H1 (cell line): ENCODE measurements around the gene SLC1A4. TPM values are rescaled to one million over a fixed set of nuclear protein-coding genes. Genes with fewer than 3 reads are reported as not detected.

ENCODE experiments used
- CTCF ChIA-PET: fragments of 300-600 bp; sonication (Branson Sonifier 250); formaldehyde crosslinking; loops from one replicate; lab custom pipeline; 2021; ENCODE audit not compliant: partially characterized antibody; lab: Charles Lee
- POLR2A ChIA-PET: fragments of 300-600 bp; sonication (Branson Sonifier 250); formaldehyde crosslinking; loops from one replicate; lab custom pipeline; 2021; ENCODE audit warnings: inconsistent platforms; ENCODE audit not compliant: partially characterized antibody; lab: Charles Lee
- DNase-seq, 2 experiments: peaks; one replicate each; pipeline versions ENCODE4 v3.0.0 to v3.0.0-alpha.2; 2010 to 2022; ENCODE audit warnings: low spot score in 2 of 2, low read depth in 1 of 2, mixed read lengths in 1 of 2
- FAIRE-seq: peaks from 2 replicates; lab custom pipeline; 2011; peaks lifted over from hg19 to GRCh38; lab: Jason Lieb, UNC
- H2AFZ ChIP-seq: 2 replicates; pipeline ENCODE4 v1.8.1; 2012; ENCODE audit warnings: low read length, inconsistent platforms
- H2AK5ac ChIP-seq: 2 replicates; pipeline ENCODE4 v1.6.1; 2013; ENCODE audit warnings: low read depth, low read length
- H2BK120ac ChIP-seq: replicated peaks from 2 replicates; pipeline ENCODE3; 2013; ENCODE audit warnings: low read depth, low read length, inconsistent platforms
- H2BK12ac ChIP-seq: 2 replicates; pipeline ENCODE4 v1.6.1; 2013; ENCODE audit warnings: low read depth, low read length
- H2BK15ac ChIP-seq: 2 replicates; pipeline ENCODE4 v1.6.1; 2013; ENCODE audit warnings: low read length
- H2BK20ac ChIP-seq: 2 replicates; pipeline ENCODE4 v1.6.1; 2013; ENCODE audit warnings: low read length
- H2BK5ac ChIP-seq: 2 replicates; pipeline ENCODE4 v1.6.1; 2013; ENCODE audit warnings: low read depth, low read length
- H3K14ac ChIP-seq: 2 replicates; pipeline ENCODE4 v1.6.1; 2013; ENCODE audit warnings: inconsistent platforms; ENCODE audit not compliant: insufficient read length
- H3K18ac ChIP-seq: 2 replicates; pipeline ENCODE4 v1.6.1; 2013; ENCODE audit warnings: low read length; ENCODE audit errors: extremely low read depth
- H3K23ac ChIP-seq: 2 replicates; pipeline ENCODE4 v1.6.1; 2013; ENCODE audit warnings: inconsistent platforms; ENCODE audit not compliant: insufficient read length
- H3K23me2 ChIP-seq: 2 replicates; pipeline ENCODE4 v1.6.1; 2013; ENCODE audit warnings: low read depth, low read length
- H3K27ac ChIP-seq: 2 replicates; pipeline ENCODE4 v1.6.1; 2011; ENCODE audit warnings: low read depth, low read length, inconsistent platforms
- H3K27me3 ChIP-seq, 4 experiments: replicated peaks in 1 of 4; 1 replicate in 1 of 4; 2 replicates in 3 of 4; pipeline versions ENCODE4 v1.6.1 to v1.8.1; 2011 to 2013; ENCODE audit warnings: low read length in 3 of 4, mild to moderate bottlenecking in 3 of 4, inconsistent platforms in 2 of 4, mixed read lengths in 2 of 4, moderate library complexity in 1 of 4; ENCODE audit not compliant: control insufficient read depth in 3 of 4, insufficient read depth in 3 of 4; ENCODE audit errors: extremely low read depth in 1 of 4
- H3K36me3 ChIP-seq, 4 experiments: 2 replicates each; pipeline versions ENCODE4 v1.6.1 to v1.8.1; 2011 to 2013; ENCODE audit warnings: mild to moderate bottlenecking in 4 of 4, low read length in 3 of 4, moderate library complexity in 2 of 4, control low read depth in 1 of 4, inconsistent platforms in 1 of 4; ENCODE audit not compliant: insufficient read depth in 4 of 4, control insufficient read depth in 2 of 4
- H3K4ac ChIP-seq: replicated peaks from 2 replicates; pipeline ENCODE3; 2013; ENCODE audit warnings: low read length, low read depth, mixed read lengths, inconsistent platforms; ENCODE audit not compliant: insufficient read length
- H3K4me1 ChIP-seq, 4 experiments: replicated peaks in 1 of 4; 1 replicate in 1 of 4; 2 replicates in 3 of 4; pipeline versions ENCODE4 v1.6.1 to v1.8.1; 2011 to 2013; ENCODE audit warnings: low read length in 3 of 4, inconsistent platforms in 2 of 4, mixed read lengths in 1 of 4; ENCODE audit not compliant: insufficient read depth in 4 of 4, control insufficient read depth in 3 of 4
- H3K4me2 ChIP-seq, 2 experiments: 2 replicates each; pipeline versions ENCODE4 v1.6.1 to v1.8.1; 2011 to 2013; ENCODE audit warnings: low read depth in 2 of 2, low read length in 2 of 2, control low read depth in 1 of 2, inconsistent platforms in 1 of 2, mild to moderate bottlenecking in 1 of 2; ENCODE audit not compliant: insufficient read depth in 1 of 2
- H3K4me3 ChIP-seq, 4 experiments: fragments of 200-600, 300-600 bp in 1 of 4; sonication (generic), shearing (Covaris generic), sonication (Bioruptor Twin) in 1 of 4; 2 replicates each; pipeline versions ENCODE4 v1.5.1 to v1.8.1; 2011 to 2016; ENCODE audit warnings: low read length in 4 of 4, low read depth in 3 of 4, control low read depth in 2 of 4, inconsistent platforms in 2 of 4, mild to moderate bottlenecking in 2 of 4, mixed read lengths in 1 of 4, moderate library complexity in 1 of 4; ENCODE audit not compliant: insufficient read depth in 2 of 4; ENCODE audit errors: extremely low read depth in 1 of 4
- H3K56ac ChIP-seq: replicated peaks from 2 replicates; pipeline ENCODE3; 2013; ENCODE audit warnings: low read depth, mild to moderate bottlenecking, mixed read lengths, low read length, inconsistent platforms; ENCODE audit not compliant: insufficient read length
- H3K79me1 ChIP-seq: 2 replicates; pipeline ENCODE4 v1.6.1; 2013; ENCODE audit warnings: low read depth, low read length, control low read depth
- H3K79me2 ChIP-seq, 2 experiments: 2 replicates each; pipeline versions ENCODE4 v1.6.1 to v1.8.1; 2012 to 2013; ENCODE audit warnings: low read length in 2 of 2, mild to moderate bottlenecking in 2 of 2, inconsistent platforms in 1 of 2; ENCODE audit not compliant: insufficient read depth in 2 of 2, control insufficient read depth in 1 of 2
- H3K9ac ChIP-seq, 4 experiments: replicated peaks in 1 of 4; 1 replicate in 1 of 4; 2 replicates in 3 of 4; pipeline versions ENCODE4 v1.6.1 to v1.8.1; 2011 to 2013; ENCODE audit warnings: low read depth in 3 of 4, low read length in 3 of 4, control low read depth in 2 of 4, mild to moderate bottlenecking in 2 of 4, moderate library complexity in 2 of 4, inconsistent platforms in 1 of 4; ENCODE audit errors: extremely low read depth in 1 of 4
- H3K9me3 ChIP-seq, 2 experiments: 2 replicates each; pipeline versions ENCODE4 v1.6.1 to v1.8.1; 2012 to 2013; ENCODE audit warnings: mild to moderate bottlenecking in 2 of 2, moderate library complexity in 2 of 2, control low read depth in 1 of 2, inconsistent platforms in 1 of 2, low read depth in 1 of 2, low read length in 1 of 2, mixed read lengths in 1 of 2; ENCODE audit not compliant: insufficient read depth in 2 of 2
- H4K20me1 ChIP-seq, 2 experiments: replicated peaks in 1 of 2; 2 replicates each; pipeline versions ENCODE3 to v1.8.1; 2011 to 2013; ENCODE audit warnings: inconsistent platforms in 2 of 2, low read length in 2 of 2, mild to moderate bottlenecking in 1 of 2; ENCODE audit not compliant: insufficient read depth in 2 of 2, control insufficient read depth in 1 of 2
- H4K5ac ChIP-seq: 2 replicates; pipeline ENCODE4 v1.6.1; 2013; ENCODE audit warnings: low read length, low read depth, mixed read lengths, inconsistent platforms; ENCODE audit not compliant: insufficient read length
- H4K8ac ChIP-seq: 2 replicates; pipeline ENCODE4 v1.8.0; 2013; ENCODE audit warnings: mild to moderate bottlenecking, moderate library complexity, low read length, inconsistent platforms; ENCODE audit not compliant: insufficient read depth; ENCODE audit errors: extremely low read depth
- H4K91ac ChIP-seq: replicated peaks from 2 replicates; pipeline ENCODE3; 2013; ENCODE audit warnings: low read length, mixed read lengths, inconsistent platforms; ENCODE audit not compliant: insufficient read length
- RAD21 ChIP-seq, 2 experiments: IDR thresholded peaks in 1 of 2; conservative IDR thresholded peaks in 1 of 2; 2 replicates each; pipeline ENCODE4 v1.6.1; 2011; ENCODE audit warnings: low read depth in 2 of 2, low read length in 2 of 2, improper control_type of control experiment in 1 of 2, inconsistent platforms in 1 of 2, mild to moderate bottlenecking in 1 of 2, moderate library complexity in 1 of 2
- RXRA ChIP-seq: IDR thresholded peaks from 2 replicates; pipeline ENCODE4 v1.6.1; 2011; ENCODE audit warnings: low read depth, mild to moderate bottlenecking, low read length, moderate library complexity; ENCODE audit not compliant: insufficient read depth
- WGBS, 2 experiments: shearing (Covaris generic) in 1 of 2; methylation state at CpG; one replicate each; pipeline versions ENCODE4 v1.1.6 to v1.1.7; 2013 to 2015; ENCODE audit warnings: low lambda C conversion rate in 2 of 2, mixed read lengths in 2 of 2, inconsistent platforms in 1 of 2, low coverage in 1 of 2, missing lambda C conversion rate in 1 of 2; ENCODE audit not compliant: insufficient replicate concordance in 2 of 2, insufficient coverage in 1 of 2, insufficient read length in 1 of 2; ENCODE audit errors: extremely low coverage in 1 of 2, missing lambda C conversion rate in 1 of 2; 5-methylcytosine and 5-hydroxymethylcytosine counted together
- polyA plus RNA-seq, 7 experiments: library from polyadenylated mRNA; depleted of rRNA in 3 of 7; stranded (reverse) in 5 of 7; unstranded in 2 of 7; fragments of >200 nt in 5 of 7; fragments of 200-250 nt in 2 of 7; gene quantifications; 1 replicate in 5 of 7; 2 replicates in 1 of 7; 4 replicates in 1 of 7; pipeline versions ENCODE4 v1.2.1 to v1.2.3, GENCODE V29; 2011 to 2013; ENCODE audit warnings: missing spikeins in 2 of 7, mixed read lengths in 2 of 7
- total RNA-seq: library from RNA; stranded (reverse); fragmentation: NEBNext Ultra II Directional; extraction: Animal tissue kit (Norgen Biotek cat#: 25700); gene quantifications from 2 replicates; pipeline ENCODE4 v1.2.1, GENCODE V29; 2021

Gene SLC1A4
- total and polyA plus RNA-seq, 2 of the 8 experiments (the other 6 are each of a cell fraction or from before 2014, with no cell fraction given) = 0.44 to 0.86 TPM

- Histone ChIP-seq H3K9me3 (no peaks in the 10 kb centered on the region), H3K9ac (no peak overlapping the region), H3K4ac (no peak overlapping the region), H3K79me1 (peaks cover 2% of the 10 kb centered on the region; the same call in 1 of the 2 replicates), H3K4me3 (no peak overlapping the region), H3K36me3 (no peaks in the 10 kb centered on the region), H3K4me2 (no peak overlapping the region), H3K27me3 (no peaks in the 10 kb centered on the region), H2AK5ac (no peak overlapping the region), H4K8ac (no peak overlapping the region), H3K56ac (no peak overlapping the region), H2BK12ac (no peak overlapping the region), H4K5ac (no peak overlapping the region), H3K18ac (no peak overlapping the region), H2BK15ac (no peak overlapping the region), H3K27ac (no peak overlapping the region), H2BK5ac (no peak overlapping the region), H4K20me1 (peaks cover 2 to 5% of the 10 kb centered on the region in 2 experiments), H4K91ac (no peak overlapping the region), H3K23me2 (no peaks in the 10 kb centered on the region), H3K23ac (no peak overlapping the region), H3K79me2 (no peaks in the 10 kb centered on the region), H3K14ac (no peak overlapping the region), H3K4me1 (peaks cover 0 to 3% (median 0%) of the 10 kb centered on the region in 4 experiments; a peak in 1 of 7 replicates), H2AFZ (no peak overlapping the region), H2BK120ac (no peak overlapping the region), H2BK20ac (no peak overlapping the region)
- POLR2A ChIA-PET = interaction anchor here (0.9 kb wide), 1 partner anchor 11 kb away, joined by 3 read pairs; no protein-coding TSS in a partner anchor
- 84% methylated on average over 9 of the region's 11 CpGs; no CpG with 5 or more reads in 1 of the 2 experiments for WGBS, 2 experiments
- no peak for DNase-seq
- TF ChIP-seq RAD21 (IDR thresholded peaks at IDR 0.05 in 1 of 2, conservative IDR thresholded peaks at IDR 0.05 in 1 of 2; ENCODE audit: low read depth in 2 of 2, low read length in 2 of 2) (no peak), RXRA (no peak)
- CTCF ChIA-PET = interaction anchor here (0.7 to 2.9 kb wide), 7 partner anchors 9 to 107 kb away, joined by 3 to 8 read pairs (median 4); no protein-coding TSS in a partner anchor
- FAIRE-seq = no peak
Measured at GRCh38 chr2:65020943-65021528, 31.8 kb downstream of the SLC1A4 start.
